ENCODE results near the gene SEPTIN6.

SEPTIN6 gene

DNA sequence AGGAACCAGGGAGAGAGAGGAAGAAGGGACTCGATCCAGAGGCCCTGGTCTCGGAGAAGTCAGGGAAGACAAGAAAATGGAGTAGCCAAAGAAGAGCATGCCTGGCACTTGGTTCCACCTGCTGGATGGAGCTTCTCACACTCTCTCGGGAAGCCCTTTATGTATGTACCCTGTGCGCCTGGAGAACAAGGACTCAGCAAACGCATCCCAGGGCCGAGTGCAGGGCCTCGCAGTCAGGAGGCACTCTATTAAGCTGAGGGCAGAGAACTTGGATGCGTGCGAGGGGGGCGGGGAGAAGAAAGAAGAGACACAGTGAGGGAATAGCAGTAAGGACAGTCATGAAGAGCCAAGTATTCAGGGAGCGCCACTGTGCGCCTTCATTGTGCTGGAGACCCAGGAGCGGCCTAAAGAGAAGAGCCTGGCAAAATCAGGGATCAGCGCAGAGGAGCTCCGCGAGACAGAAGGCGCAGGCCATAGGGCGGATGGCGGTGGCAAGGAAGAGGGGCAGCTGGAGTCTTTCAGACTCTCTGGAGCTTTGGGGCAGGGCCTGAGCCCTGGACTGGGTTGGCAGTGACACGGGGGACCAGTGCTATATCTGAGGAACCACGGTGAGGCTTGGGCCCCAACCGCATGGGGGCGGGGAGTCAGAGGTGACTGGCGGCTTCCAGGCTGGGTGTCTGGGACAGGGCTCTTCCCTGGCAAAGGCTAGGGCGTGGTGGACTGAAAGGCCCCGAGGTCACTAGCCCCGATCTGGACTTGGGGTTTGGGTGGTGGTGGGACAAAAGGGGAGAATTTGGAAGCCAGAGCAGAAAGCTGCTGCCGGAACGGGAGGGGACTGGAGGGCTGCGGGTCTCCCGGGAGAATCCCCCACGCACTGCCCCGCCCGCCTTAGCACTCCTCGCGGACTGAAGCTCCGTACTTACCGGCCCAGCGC is 1.9 kb upstream of the SEPTIN6 start:
- ChIA-PET CTCF (interaction anchor here (0.6 to 1.0 kb wide), 2 partner anchors 35 to 87 kb away, joined by 3 read pairs; no protein-coding TSS in a partner anchor), POLR2A (interaction anchor here (0.5 kb wide), 1 partner anchor 81 kb away, joined by 3 read pairs; no protein-coding TSS in a partner anchor)
- Histone ChIP-seq H3K36me3 (ENCODE audit: control insufficient read depth in 2 of 2, insufficient read depth in 1 of 2, low read length in 2 of 2) (no peaks in the 10 kb centered on the region), H3K4me3 (ENCODE audit: low read depth, low read length) (no peak overlapping the region), H3K9me3 (ENCODE audit: control insufficient read depth, insufficient read depth, low read depth, low read length) (no peaks in the 10 kb centered on the region), H3K27ac (ENCODE audit: extremely low read depth, low read depth, low read length) (no peak overlapping the region), H3K4me1 (ENCODE audit: control insufficient read depth, insufficient read depth, low read length) (peaks cover 2% of the 10 kb centered on the region; the same call in 1 of the 2 replicates)
- peak; percentile 30; the same call in 1 of the 2 replicates for TF ChIP-seq ZNF341 (tag by site-specific recombination; IDR thresholded peaks at IDR 0.05; ENCODE audit: low read depth)
- no peak for TF ChIP-seq ZNF394 (tag by site-specific recombination; IDR thresholded peaks at IDR 0.05; ENCODE audit: borderline replicate concordance)
- 0 out of 2 replicates have a peak, but pooled peaks have one; percentile 9 for TF ChIP-seq ZBTB48 (tag by site-specific recombination; IDR thresholded peaks at IDR 0.05)

DNA sequence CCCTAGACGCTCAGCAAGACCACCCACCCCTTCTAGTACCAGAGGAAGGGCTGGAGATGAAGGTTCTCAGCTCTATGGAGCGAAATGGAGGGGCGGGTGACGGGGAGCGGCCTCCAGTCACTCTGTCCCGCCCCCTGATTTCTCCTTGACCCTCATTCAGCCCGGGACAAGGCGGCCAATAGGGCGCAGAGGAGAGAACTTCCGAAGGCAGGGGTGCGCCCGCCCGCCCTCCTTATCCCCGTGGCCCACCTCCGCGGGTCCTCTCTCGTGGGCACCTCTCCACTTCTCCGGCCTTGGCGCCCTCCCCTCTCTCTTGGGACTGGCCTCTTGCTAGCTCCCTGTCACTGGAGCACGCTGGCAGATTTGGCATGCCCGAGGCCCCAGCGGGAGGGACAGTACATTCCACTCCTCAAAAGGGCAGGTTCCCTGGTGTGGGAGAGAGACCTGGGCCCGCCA is 1.1 kb upstream of the SEPTIN6 start:
- TF ChIP-seq SP2 (tag by site-specific recombination; IDR thresholded peaks at IDR 0.05): peak; percentile 32; the same call in 1 of the 2 replicates
- no peak for TF ChIP-seq ZIC2 (tag by site-specific recombination; IDR thresholded peaks at IDR 0.05)
- no peak for TF ChIP-seq ZNF530 (tag by site-specific recombination; IDR thresholded peaks at IDR 0.05; ENCODE audit: low read depth)
- no peak overlapping the region for H3K27ac ChIP-seq (ENCODE audit: extremely low read depth, low read depth, low read length)
- no peaks in the 10 kb centered on the region for H3K9me3 ChIP-seq (ENCODE audit: control insufficient read depth, insufficient read depth, low read depth, low read length)
- H3K36me3 ChIP-seq (ENCODE audit: control insufficient read depth in 2 of 2, insufficient read depth in 1 of 2, low read length in 2 of 2): no peaks in the 10 kb centered on the region
- H3K4me3 ChIP-seq (ENCODE audit: low read depth, low read length): no peak overlapping the region
- ChIA-PET POLR2A (interaction anchor here (0.5 to 2.2 kb wide), 4 partner anchors 14 to 97 kb away, joined by 3 to 14 read pairs (median 4); partner anchors contain the start of gene RPL39), CTCF (interaction anchor here (0.7 to 1.5 kb wide), 3 partner anchors 12 to 35 kb away, joined by 3 to 4 read pairs (median 4); no protein-coding TSS in a partner anchor)
- peaks cover 2% of the 10 kb centered on the region; the same call in 1 of the 2 replicates for H3K4me1 ChIP-seq (ENCODE audit: control insufficient read depth, insufficient read depth, low read length)

DNA sequence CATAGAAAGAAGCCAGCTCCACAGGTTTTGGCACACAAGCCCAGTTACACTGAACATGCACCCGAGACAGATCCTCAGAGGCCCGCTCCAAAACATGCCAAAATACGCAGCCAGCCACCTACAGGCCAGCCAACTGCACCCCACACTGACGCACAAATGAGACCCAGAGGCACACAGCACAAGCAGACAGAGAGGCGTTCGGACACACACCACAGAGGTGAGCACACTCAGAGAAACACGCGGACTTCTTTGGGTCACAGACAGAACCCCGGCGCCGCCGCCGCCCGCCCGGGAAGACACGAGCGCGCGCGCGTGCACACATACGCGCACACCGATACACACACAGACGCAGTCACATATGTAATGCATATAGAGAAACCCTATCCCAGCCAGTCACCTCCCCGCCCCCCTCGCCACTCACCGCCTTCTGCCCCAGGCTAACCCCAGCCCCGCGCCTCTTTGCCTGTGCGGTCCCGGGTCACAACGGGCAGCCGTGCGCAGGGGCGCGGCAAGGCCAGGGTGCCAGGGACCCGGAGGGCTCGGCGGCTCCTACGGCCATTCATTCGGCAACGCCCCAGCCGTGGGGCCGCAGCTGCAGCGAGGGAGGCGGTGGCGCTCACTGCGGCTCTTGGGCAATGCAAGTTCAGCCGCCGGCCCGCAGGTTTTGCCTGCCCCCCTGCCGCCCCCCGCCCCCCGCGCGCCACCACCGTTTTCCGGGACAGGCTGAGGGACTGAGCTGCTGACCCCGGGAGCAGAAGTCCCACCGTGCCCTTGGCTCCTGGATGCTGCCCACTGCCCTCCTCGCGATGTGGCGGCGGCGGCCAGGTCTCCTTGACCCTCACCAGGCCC is 553 bp downstream of the SEPTIN6 start:
- ChIA-PET CTCF (interaction anchor here (0.6 to 1.6 kb wide), 8 partner anchors 30 to 175 kb away, joined by 3 to 6 read pairs (median 4); no protein-coding TSS in a partner anchor), POLR2A (interaction anchor here (0.6 to 2.2 kb wide), 15 partner anchors 11 to 185 kb away, joined by 3 to 14 read pairs (median 4); partner anchors contain the start of genes RPL39, SOWAHD, UBE2A and UPF3B)
- Histone ChIP-seq H3K4me1 (ENCODE audit: control insufficient read depth, insufficient read depth, low read length) (peaks cover 2% of the 10 kb centered on the region; the same call in 1 of the 2 replicates), H3K9me3 (ENCODE audit: control insufficient read depth, insufficient read depth, low read depth, low read length) (no peaks in the 10 kb centered on the region), H3K27ac (ENCODE audit: extremely low read depth, low read depth, low read length) (peak overlapping the region; percentile 60; the same call in 1 of the 2 replicates), H3K36me3 (ENCODE audit: control insufficient read depth in 2 of 2, insufficient read depth in 1 of 2, low read length in 2 of 2) (no peaks in the 10 kb centered on the region), H3K4me3 (ENCODE audit: low read depth, low read length) (peak overlapping the region; percentile 71)
- TF ChIP-seq, protein P1, sequence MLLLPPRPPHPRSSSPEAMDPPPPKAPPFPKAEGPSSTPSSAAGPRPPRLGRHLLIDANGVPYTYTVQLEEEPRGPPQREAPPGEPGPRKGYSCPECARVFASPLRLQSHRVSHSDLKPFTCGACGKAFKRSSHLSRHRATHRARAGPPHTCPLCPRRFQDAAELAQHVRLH (tag by site-specific recombination; IDR thresholded peaks at IDR 0.05): no peak
- TF ChIP-seq, protein P2, sequence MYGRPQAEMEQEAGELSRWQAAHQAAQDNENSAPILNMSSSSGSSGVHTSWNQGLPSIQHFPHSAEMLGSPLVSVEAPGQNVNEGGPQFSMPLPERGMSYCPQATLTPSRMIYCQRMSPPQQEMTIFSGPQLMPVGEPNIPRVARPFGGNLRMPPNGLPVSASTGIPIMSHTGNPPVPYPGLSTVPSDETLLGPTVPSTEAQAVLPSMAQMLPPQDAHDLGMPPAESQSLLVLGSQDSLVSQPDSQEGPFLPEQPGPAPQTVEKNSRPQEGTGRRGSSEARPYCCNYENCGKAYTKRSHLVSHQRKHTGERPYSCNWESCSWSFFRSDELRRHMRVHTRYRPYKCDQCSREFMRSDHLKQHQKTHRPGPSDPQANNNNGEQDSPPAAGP (tag by site-specific recombination; IDR thresholded peaks at IDR 0.05): no peak
- 0 out of 2 replicates have a peak, but pooled peaks have one; percentile 37 for TF ChIP-seq ZXDB (tag by site-specific recombination; IDR thresholded peaks at IDR 0.05)
- 0 out of 2 replicates have a peak, but pooled peaks have one; percentile 32 for TF ChIP-seq KLF9 (tag by site-specific recombination; IDR thresholded peaks at IDR 0.05; ENCODE audit: low read depth)
- peak; percentile 30; the same call in 1 of the 2 replicates for TF ChIP-seq SP7 (tag by site-specific recombination; IDR thresholded peaks at IDR 0.05)
- TF ChIP-seq, protein P3, sequence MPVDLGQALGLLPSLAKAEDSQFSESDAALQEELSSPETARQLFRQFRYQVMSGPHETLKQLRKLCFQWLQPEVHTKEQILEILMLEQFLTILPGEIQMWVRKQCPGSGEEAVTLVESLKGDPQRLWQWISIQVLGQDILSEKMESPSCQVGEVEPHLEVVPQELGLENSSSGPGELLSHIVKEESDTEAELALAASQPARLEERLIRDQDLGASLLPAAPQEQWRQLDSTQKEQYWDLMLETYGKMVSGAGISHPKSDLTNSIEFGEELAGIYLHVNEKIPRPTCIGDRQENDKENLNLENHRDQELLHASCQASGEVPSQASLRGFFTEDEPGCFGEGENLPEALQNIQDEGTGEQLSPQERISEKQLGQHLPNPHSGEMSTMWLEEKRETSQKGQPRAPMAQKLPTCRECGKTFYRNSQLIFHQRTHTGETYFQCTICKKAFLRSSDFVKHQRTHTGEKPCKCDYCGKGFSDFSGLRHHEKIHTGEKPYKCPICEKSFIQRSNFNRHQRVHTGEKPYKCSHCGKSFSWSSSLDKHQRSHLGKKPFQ (tag by site-specific recombination; IDR thresholded peaks at IDR 0.05): peak; percentile 93
- peak; percentile 42; the same call in 1 of the 2 replicates for TF ChIP-seq ZNF629 (tag by site-specific recombination; IDR thresholded peaks at IDR 0.05)
- peak; percentile 20; the same call in 1 of the 2 replicates for TF ChIP-seq KLF8 (tag by site-specific recombination; IDR thresholded peaks at IDR 0.05)
- TF ChIP-seq, protein P4, sequence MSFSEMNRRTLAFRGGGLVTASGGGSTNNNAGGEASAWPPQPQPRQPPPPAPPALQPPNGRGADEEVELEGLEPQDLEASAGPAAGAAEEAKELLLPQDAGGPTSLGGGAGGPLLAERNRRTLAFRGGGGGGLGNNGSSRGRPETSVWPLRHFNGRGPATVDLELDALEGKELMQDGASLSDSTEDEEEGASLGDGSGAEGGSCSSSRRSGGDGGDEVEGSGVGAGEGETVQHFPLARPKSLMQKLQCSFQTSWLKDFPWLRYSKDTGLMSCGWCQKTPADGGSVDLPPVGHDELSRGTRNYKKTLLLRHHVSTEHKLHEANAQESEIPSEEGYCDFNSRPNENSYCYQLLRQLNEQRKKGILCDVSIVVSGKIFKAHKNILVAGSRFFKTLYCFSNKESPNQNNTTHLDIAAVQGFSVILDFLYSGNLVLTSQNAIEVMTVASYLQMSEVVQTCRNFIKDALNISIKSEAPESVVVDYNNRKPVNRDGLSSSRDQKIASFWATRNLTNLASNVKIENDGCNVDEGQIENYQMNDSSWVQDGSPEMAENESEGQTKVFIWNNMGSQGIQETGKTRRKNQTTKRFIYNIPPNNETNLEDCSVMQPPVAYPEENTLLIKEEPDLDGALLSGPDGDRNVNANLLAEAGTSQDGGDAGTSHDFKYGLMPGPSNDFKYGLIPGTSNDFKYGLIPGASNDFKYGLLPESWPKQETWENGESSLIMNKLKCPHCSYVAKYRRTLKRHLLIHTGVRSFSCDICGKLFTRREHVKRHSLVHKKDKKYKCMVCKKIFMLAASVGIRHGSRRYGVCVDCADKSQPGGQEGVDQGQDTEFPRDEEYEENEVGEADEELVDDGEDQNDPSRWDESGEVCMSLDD (tag by site-specific recombination; IDR thresholded peaks at IDR 0.05): 0 out of 2 replicates have a peak, but pooled peaks have one; percentile 27
- TF ChIP-seq, protein P5, sequence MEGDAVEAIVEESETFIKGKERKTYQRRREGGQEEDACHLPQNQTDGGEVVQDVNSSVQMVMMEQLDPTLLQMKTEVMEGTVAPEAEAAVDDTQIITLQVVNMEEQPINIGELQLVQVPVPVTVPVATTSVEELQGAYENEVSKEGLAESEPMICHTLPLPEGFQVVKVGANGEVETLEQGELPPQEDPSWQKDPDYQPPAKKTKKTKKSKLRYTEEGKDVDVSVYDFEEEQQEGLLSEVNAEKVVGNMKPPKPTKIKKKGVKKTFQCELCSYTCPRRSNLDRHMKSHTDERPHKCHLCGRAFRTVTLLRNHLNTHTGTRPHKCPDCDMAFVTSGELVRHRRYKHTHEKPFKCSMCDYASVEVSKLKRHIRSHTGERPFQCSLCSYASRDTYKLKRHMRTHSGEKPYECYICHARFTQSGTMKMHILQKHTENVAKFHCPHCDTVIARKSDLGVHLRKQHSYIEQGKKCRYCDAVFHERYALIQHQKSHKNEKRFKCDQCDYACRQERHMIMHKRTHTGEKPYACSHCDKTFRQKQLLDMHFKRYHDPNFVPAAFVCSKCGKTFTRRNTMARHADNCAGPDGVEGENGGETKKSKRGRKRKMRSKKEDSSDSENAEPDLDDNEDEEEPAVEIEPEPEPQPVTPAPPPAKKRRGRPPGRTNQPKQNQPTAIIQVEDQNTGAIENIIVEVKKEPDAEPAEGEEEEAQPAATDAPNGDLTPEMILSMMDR (tag by site-specific recombination; IDR thresholded peaks at IDR 0.05): peak; percentile 48; the same call in 1 of the 2 replicates

All from HEK293 (cell line).